Neural cell (in vitro differentiated cells): ENCODE measurements around the gene GSTA5. TPM values are rescaled to one million over a fixed set of nuclear protein-coding genes. Genes with fewer than 3 reads are reported as not detected.
"Not testable (repeated sequence)": the region's sequence is repeated elsewhere in the genome, so short reads cannot be mapped to it uniquely, and the experiment has no call there.

ENCODE experiments used
- H2AFZ ChIP-seq: fragments of 200-600, 300-800 bp; sonication (generic), shearing (Covaris generic); 2 replicates; pipeline ENCODE4 v1.6.0; 2014; ENCODE audit warnings: low read depth, mild to moderate bottlenecking, antibody characterized with exemption, low read length, moderate library complexity
- H3F3A ChIP-seq: fragments of 200-600 bp; shearing (Covaris generic); 2 replicates; pipeline ENCODE4 v1.6.1; 2016; ENCODE audit warnings: mild to moderate bottlenecking, moderate library complexity, mixed read lengths, antibody characterized with exemption, low read length; ENCODE audit not compliant: insufficient read depth, poor library complexity, severe bottlenecking
- H3K27ac ChIP-seq: fragments of 200-600, 300-800 bp; sonication (generic), shearing (Covaris generic); 2 replicates; pipeline ENCODE4 v1.5.1; 2014; ENCODE audit warnings: mild to moderate bottlenecking, low read length, moderate library complexity
- H3K27me3 ChIP-seq: fragments of 300-800, 200-600 bp; sonication (generic), shearing (Covaris generic); 2 replicates; pipeline ENCODE4 v1.6.0; 2014; ENCODE audit warnings: mild to moderate bottlenecking, low read depth, low read length, moderate library complexity; ENCODE audit not compliant: insufficient read depth
- H3K36me3 ChIP-seq: fragments of 300-800, 200-600 bp; sonication (generic), shearing (Covaris generic); 2 replicates; pipeline ENCODE4 v1.5.1; 2014; ENCODE audit warnings: mild to moderate bottlenecking, antibody characterized with exemption, low read length, moderate library complexity; ENCODE audit not compliant: insufficient read depth
- H3K4me2 ChIP-seq: fragments of 300-800, 200-600 bp; sonication (generic), shearing (Covaris generic); 2 replicates; pipeline ENCODE4 v1.6.0; 2014; ENCODE audit warnings: mild to moderate bottlenecking, low read length
- H3K4me3 ChIP-seq: fragments of 300-800, 200-600 bp; sonication (generic), shearing (Covaris generic); 2 replicates; pipeline ENCODE4 v1.5.1; 2014; ENCODE audit warnings: mild to moderate bottlenecking, low read length, moderate library complexity
- H3K79me2 ChIP-seq: fragments of 200-600 bp; shearing (Covaris generic); replicated peaks from 2 replicates; pipeline ENCODE4 v1.6.0; 2014; ENCODE audit warnings: mild to moderate bottlenecking, low read length, moderate library complexity; ENCODE audit not compliant: insufficient read depth
- H3K9ac ChIP-seq: fragments of 300-800, 200-600 bp; sonication (generic), shearing (Covaris generic); 2 replicates; pipeline ENCODE4 v1.6.1; 2016; ENCODE audit warnings: mild to moderate bottlenecking, low read length, mixed read lengths
- H3K9me2 ChIP-seq: fragments of 200-600 bp; shearing (Covaris generic); 2 replicates; pipeline ENCODE4 v1.6.1; 2016; ENCODE audit warnings: mild to moderate bottlenecking, low read length, mixed read lengths; ENCODE audit not compliant: insufficient read depth
- H3K9me3 ChIP-seq: fragments of 200-600, 300-800 bp; sonication (generic), shearing (Covaris generic); 2 replicates; pipeline ENCODE4 v1.6.1; 2016; ENCODE audit warnings: mild to moderate bottlenecking, mixed run types, low read length, moderate library complexity, mixed read lengths
- H4K20me1 ChIP-seq: fragments of 200-600 bp; shearing (Covaris generic); 2 replicates; pipeline ENCODE4 v1.6.1; 2016; ENCODE audit warnings: mild to moderate bottlenecking, mixed run types; ENCODE audit not compliant: insufficient read depth
- EP300 ChIP-seq: fragments of 450-650 bp; conservative IDR thresholded peaks from 2 replicates; pipeline ENCODE4 v1.6.1; 2014; ENCODE audit warnings: antibody characterized with exemption, mild to moderate bottlenecking, moderate library complexity; ENCODE audit not compliant: poor library complexity, severe bottlenecking
- EZH2 ChIP-seq: fragments of 200-600, 300-800 bp; shearing (Covaris generic), sonication (generic); IDR thresholded peaks from 2 replicates; pipeline ENCODE4 v1.6.1; 2014; ENCODE audit warnings: antibody characterized with exemption, low read length, borderline replicate concordance, mild to moderate bottlenecking; ENCODE audit not compliant: insufficient read depth, poor library complexity, severe bottlenecking
- MXI1 ChIP-seq: fragments of 450-650 bp; conservative IDR thresholded peaks from 2 replicates; pipeline ENCODE4 v1.6.1; 2014; ENCODE audit warnings: antibody characterized with exemption, mild to moderate bottlenecking; ENCODE audit not compliant: poor library complexity, severe bottlenecking
- POLR2AphosphoS5 ChIP-seq: IDR thresholded peaks from 2 replicates; pipeline ENCODE4 v1.6.1; 2012
- RAD21 ChIP-seq: fragments of 450-650 bp; conservative IDR thresholded peaks from 2 replicates; pipeline ENCODE4 v1.6.1; 2014; ENCODE audit warnings: antibody characterized with exemption, mild to moderate bottlenecking, moderate library complexity
- REST ChIP-seq: IDR thresholded peaks from 2 replicates; pipeline ENCODE4 v1.6.1; 2012; ENCODE audit warnings: borderline replicate concordance
- SMC3 ChIP-seq: fragments of 450-650 bp; conservative IDR thresholded peaks from 2 replicates; pipeline ENCODE4 v1.6.1; 2014; ENCODE audit warnings: antibody characterized with exemption, mild to moderate bottlenecking, moderate library complexity; ENCODE audit not compliant: poor library complexity
- TAF1 ChIP-seq: IDR thresholded peaks from 2 replicates; pipeline ENCODE4 v1.6.1; 2012; ENCODE audit warnings: low read depth
- polyA plus RNA-seq: library from polyadenylated mRNA; depleted of rRNA; stranded (reverse); fragments of >200 nt; gene quantifications from 2 replicates; pipeline ENCODE4 v1.2.3, GENCODE V29; 2014
- TF ChIP-seq, protein P1 (sequence below): fragments of 450-650 bp; IDR thresholded peaks from 2 replicates; pipeline ENCODE4 v1.5.1; 2014; ENCODE audit warnings: antibody characterized with exemption, mild to moderate bottlenecking, moderate library complexity; ENCODE audit not compliant: poor library complexity, severe bottlenecking

The GSTA5 gene
- polyA plus RNA-seq, 1 donor from 2014 or later, result not detected

DNA sequence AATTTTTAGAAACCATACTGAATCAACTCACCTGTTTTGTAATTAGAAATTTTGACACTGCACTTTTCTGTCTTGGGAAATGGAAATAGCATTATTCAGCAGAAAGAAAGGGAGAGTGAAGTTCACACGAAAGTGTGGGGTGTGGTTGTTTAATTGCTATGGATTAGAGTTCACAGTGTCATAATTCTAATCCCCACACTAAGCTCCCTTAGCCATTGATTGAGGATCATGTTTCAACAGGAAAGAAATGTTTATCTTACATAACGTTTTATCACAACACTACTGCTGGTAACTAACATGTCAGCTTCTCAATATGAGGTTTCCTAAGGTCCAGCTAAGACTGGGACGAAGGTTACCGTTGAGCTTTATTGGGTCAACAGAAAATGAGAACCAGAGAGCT, 31.4 kb upstream of the GSTA5 start:
- no peaks in the 10 kb centered on the region for H3K9me2 ChIP-seq
- no peak overlapping the region for H3K27ac ChIP-seq
- H3K79me2 ChIP-seq, result no peaks in the 10 kb centered on the region
- TF ChIP-seq TAF1 (no peak), POLR2AphosphoS5 (no peak), EP300 (no peak), MXI1 (no peak), SMC3 (no peak), REST (no peak), EZH2 (no peak), RAD21 (no peak)
- TF ChIP-seq, protein P1, sequence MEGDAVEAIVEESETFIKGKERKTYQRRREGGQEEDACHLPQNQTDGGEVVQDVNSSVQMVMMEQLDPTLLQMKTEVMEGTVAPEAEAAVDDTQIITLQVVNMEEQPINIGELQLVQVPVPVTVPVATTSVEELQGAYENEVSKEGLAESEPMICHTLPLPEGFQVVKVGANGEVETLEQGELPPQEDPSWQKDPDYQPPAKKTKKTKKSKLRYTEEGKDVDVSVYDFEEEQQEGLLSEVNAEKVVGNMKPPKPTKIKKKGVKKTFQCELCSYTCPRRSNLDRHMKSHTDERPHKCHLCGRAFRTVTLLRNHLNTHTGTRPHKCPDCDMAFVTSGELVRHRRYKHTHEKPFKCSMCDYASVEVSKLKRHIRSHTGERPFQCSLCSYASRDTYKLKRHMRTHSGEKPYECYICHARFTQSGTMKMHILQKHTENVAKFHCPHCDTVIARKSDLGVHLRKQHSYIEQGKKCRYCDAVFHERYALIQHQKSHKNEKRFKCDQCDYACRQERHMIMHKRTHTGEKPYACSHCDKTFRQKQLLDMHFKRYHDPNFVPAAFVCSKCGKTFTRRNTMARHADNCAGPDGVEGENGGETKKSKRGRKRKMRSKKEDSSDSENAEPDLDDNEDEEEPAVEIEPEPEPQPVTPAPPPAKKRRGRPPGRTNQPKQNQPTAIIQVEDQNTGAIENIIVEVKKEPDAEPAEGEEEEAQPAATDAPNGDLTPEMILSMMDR, result no peak
- no peak overlapping the region for H3K4me2 ChIP-seq
- no peaks in the 10 kb centered on the region for H3K9me3 ChIP-seq
- no peak overlapping the region for H3K4me3 ChIP-seq
- no peak overlapping the region for H2AFZ ChIP-seq
- H3K27me3 ChIP-seq, result no peaks in the 10 kb centered on the region
- H3F3A ChIP-seq, result no peaks in the 10 kb centered on the region
- no peak overlapping the region for H3K9ac ChIP-seq
- no peaks in the 10 kb centered on the region for H4K20me1 ChIP-seq
- H3K36me3 ChIP-seq, result no peaks in the 10 kb centered on the region

GRCh38 chr6:52871621-52872020, 31.0 kb upstream of the GSTA5 start:
- no peaks in the 10 kb centered on the region for H3F3A ChIP-seq
- no peak overlapping the region for H3K9ac ChIP-seq
- TF ChIP-seq RAD21 (no peak), EP300 (no peak), MXI1 (no peak), SMC3 (no peak), REST (no peak), POLR2AphosphoS5 (no peak), TAF1 (no peak), EZH2 (no peak)
- TF ChIP-seq, protein P1, result no peak
- no peaks in the 10 kb centered on the region for H3K27me3 ChIP-seq
- no peak overlapping the region for H3K4me2 ChIP-seq
- H3K4me3 ChIP-seq, result no peak overlapping the region
- H3K79me2 ChIP-seq, result no peaks in the 10 kb centered on the region
- H3K27ac ChIP-seq, result no peak overlapping the region
- no peaks in the 10 kb centered on the region for H3K9me2 ChIP-seq
- H2AFZ ChIP-seq, result no peak overlapping the region
- H3K9me3 ChIP-seq, result no peaks in the 10 kb centered on the region
- H3K36me3 ChIP-seq, result no peaks in the 10 kb centered on the region
- H4K20me1 ChIP-seq, result no peaks in the 10 kb centered on the region

DNA sequence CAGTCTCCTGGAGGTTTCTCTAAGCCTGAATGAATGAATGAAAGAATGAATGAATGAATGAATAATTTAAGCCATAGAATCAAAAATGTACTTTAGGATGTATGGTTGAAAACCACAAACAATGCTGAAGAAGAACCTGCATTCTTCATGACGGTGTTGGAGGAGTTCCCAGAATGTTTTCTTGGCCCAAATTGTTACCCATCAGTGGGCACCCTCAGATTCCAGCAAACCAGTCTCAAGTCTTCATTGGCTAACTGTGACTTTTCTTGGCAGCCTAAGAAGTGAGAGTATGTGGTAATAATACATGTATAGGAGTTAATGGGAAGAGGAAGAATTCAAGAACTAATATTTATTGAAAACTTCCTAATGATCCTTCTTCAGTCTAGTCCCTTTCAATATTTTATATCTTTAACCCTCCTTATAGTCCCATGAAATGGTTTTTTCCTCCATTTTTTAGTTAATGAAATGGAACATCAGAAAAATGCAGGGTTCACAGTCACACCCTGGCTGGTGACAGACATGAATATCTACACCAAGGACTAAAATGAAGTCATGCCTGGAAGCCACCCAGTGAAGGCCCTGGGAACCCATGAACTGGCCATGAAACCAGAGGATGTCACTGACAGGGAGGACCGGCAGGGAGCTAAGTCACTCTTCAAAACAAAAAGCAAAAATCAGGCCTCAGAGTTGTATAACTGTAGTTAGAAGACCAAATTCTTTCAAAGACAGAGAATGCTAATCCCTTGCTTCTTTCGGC, 29.9 kb upstream of the GSTA5 start:
- not testable (repeated sequence) for H4K20me1 ChIP-seq, H3K9ac ChIP-seq, H3K4me3 ChIP-seq, H3K27me3 ChIP-seq, H3K9me3 ChIP-seq, H3F3A ChIP-seq, H2AFZ ChIP-seq, H3K79me2 ChIP-seq, H3K9me2 ChIP-seq, H3K36me3 ChIP-seq, H3K4me2 ChIP-seq, H3K27ac ChIP-seq
